H4 (cell line): Measurements from ENCODE around the gene RBM14. TPM values are rescaled to one million over a fixed set of nuclear protein-coding genes. Genes with fewer than 3 reads are reported as not detected.
"Not testable (repeated sequence)": the region's sequence is repeated elsewhere in the genome, so short reads cannot be mapped to it uniquely, and the experiment has no call there.

Experiments
- DNase-seq: peaks from one replicate; pipeline ENCODE4 v3.0.0-alpha.2; 2015; ENCODE audit warnings: low spot score
- total RNA-seq: library from RNA; depleted of rRNA; stranded (reverse); fragments of >200 nt; shearing (Covaris generic); gene quantifications from 2 replicates; pipeline ENCODE4 v1.2.3, GENCODE V29; 2014

Gene RBM14
- total RNA-seq, 1 experiment from 2014 or later = 34.3 TPM

DNA sequence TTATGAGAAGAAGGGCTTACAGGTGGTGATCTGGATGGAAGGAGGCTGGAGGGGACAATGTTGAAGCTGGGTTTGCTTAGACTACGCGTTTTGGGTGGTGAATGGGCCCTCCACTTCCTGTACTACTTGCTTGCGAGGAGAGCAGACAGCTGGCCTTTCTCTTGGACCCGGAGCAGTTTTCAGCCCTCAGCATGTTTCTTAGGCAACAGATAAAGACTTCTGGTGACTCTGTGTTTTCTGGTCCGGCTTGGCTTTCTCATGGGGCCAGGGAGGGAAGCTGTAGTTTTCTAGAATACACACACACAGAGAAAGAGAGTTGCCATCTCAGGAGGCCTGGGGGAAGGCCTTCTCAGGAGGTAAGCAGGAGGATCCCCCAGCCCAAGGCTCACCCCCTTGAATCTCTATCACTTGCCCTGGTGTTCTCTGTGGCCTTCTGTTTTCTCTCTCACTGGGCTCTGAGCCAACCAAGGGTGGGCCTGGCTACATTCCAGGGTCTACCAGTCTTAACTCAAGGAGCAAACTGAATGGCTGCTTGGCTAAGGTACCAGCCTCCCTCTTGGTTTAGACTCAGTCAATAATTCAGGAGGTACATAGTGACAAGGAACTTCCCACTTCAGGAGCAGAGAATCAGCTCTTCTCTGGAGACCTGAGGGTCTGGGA lies 21.1 kb upstream of the RBM14 start:
- peak; percentile 27 for DNase-seq

DNA sequence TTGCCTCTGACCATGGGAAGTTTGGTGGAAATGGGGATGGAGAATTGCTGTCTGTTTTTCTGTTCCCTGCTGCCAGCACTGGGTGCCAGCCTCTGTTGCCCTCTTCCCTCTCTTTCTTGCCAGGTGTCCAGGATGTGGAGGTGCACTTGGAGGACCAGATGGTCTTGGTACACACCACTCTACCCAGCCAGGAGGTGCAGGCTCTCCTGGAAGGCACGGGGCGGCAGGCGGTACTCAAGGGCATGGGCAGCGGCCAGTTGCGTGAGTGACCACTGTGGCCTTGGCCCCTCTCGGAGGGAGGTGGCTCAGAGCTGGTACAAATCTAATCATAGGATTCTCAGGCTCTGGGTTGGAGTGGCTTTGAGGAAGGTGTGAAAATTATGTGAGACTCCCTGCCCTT lies 17.4 kb upstream of the RBM14 start:
- no peak for DNase-seq

DNA sequence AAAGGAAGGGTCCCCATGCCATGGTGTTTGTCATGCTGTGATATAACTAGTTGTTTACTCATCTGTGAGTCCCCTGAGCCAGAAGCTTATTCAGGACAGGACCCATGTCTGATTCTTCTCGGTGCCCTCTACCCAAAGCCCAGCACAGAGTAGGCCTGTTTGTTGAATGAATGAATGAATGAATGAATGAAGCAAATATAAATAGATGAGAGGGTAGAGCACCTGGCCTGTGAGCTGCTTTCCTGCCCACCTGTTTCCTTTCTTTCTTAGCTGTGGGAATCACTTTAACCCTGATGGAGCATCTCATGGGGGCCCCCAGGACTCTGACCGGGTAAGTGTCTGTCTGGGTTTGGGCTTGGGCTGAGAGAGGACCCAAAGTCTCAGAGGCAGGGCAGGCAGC lies 16.2 kb upstream of the RBM14 start:
- no peak for DNase-seq

DNA sequence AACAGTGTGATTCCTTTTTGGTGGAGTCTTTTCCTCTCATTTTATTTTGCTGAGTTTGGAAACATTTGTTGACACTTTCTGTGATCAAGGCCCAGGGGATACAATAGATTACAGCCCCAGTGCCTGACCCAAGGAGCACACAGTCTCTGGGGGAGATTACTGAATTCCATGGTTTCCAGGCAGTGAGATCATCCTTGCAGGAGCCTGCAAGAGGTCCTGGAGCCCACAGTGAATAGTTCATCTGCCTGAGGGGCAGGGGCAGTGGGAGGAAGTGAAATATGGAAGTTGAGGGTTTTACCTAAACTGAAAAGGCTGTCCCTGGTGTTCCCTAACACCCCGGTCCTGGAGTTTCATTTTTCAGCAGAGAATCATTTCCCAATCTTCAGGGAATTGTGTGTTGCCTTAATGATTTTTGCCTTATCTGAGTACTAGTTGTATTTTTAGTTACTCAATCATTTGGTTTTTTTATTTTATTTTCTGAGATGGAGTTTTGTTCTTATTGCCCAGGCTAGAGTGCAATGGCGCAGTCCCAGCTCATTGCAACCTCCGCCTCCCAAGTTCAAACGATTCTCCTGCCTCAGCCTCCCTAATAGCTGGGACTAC lies 15.7 kb upstream of the RBM14 start:
- DNase-seq = no peak

DNA sequence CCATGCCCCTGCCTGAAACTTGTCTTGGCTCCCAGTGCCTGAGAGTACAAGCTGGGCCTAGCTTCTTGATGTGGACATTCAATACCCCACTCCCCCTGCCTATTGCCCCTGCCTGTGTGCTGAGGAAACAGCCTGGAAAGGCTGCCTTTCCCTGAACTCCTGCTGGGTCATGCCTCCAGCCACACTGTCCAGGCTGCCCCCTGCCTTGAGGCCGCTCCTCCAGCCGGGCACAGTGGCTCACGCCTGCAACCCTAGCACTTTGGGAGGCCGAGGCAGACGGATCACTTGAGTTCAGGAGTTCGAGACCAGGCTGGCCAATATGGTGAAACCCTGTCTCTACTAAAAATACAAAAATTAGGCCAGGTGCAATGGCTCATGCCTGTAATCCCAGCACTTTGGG lies 13.4 kb upstream of the RBM14 start:
- no peak for DNase-seq

DNA sequence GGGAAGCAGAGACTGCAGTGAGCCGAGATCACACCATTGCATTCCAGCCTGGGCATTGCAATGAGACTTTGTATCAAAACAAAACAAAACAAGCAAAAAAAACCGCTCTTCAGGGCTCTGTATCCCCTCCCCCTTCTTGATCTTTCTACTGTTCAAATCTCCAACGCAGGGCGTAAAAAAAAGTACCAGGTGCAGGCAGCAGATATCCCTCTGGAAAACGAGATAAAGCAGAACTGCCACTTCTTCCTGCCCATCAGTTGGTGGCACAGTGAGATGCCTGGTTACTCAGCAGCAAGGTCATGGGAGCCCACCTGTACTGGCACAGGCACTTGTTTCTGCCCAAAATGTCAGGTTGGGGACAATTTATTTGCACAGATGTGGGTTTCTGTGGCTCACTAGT lies 12.3 kb upstream of the RBM14 start:
- DNase-seq = no peak

DNA sequence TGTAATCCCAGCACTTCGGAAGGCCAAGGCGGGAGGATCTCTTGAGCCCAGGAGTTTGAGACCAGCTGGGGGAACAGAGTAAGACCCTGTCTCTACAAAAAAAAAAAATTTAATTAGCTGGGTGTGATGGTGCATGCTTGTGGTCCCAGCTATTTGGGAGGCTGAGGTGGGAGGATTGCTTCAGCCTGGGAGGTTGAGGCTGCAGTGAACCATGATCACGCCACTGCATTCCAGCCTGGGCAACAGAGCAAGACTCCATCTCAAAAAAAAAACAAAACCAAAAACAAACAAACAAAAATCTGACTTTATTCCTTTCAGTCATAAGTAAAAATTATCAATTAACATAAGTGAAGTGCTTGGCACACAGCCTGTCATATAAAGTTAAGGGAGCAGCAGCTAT lies 9.8 kb upstream of the RBM14 start:
- not testable (repeated sequence) for DNase-seq

DNA sequence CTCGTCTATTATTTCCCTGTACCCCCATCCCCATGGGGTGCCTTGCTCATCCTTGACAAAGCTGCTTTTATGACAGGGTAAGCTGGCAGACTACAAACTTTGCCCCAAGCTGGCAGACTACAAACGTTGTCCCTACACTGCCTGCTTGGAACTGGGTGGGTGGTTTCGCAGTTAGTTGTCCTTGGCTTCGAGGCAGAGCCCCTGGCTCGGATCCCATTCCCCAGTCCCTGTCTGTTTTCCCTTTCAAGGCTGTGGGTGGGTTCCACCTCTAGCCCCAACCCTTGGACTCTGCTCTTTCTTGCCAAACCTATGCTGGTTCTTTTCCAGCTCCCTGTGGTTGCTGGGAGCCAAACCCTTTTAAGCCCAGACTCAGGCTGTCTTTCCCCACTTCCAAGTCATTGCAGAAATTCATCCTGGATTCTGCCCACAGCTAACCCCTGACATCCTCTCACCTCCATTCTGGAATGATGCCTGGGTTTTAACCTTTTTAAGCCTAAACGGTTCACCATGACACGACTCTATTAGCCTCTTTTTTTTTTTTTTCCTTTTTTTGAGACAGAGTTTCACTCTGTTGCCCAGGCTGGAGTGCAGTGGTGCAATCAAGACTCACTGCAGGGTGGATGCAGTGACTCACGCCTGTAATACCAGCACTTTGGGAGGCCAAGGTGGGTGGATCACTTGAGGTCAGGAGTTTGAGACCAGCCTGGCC lies 9.2 kb upstream of the RBM14 start:
- peak; percentile 85 for DNase-seq

DNA sequence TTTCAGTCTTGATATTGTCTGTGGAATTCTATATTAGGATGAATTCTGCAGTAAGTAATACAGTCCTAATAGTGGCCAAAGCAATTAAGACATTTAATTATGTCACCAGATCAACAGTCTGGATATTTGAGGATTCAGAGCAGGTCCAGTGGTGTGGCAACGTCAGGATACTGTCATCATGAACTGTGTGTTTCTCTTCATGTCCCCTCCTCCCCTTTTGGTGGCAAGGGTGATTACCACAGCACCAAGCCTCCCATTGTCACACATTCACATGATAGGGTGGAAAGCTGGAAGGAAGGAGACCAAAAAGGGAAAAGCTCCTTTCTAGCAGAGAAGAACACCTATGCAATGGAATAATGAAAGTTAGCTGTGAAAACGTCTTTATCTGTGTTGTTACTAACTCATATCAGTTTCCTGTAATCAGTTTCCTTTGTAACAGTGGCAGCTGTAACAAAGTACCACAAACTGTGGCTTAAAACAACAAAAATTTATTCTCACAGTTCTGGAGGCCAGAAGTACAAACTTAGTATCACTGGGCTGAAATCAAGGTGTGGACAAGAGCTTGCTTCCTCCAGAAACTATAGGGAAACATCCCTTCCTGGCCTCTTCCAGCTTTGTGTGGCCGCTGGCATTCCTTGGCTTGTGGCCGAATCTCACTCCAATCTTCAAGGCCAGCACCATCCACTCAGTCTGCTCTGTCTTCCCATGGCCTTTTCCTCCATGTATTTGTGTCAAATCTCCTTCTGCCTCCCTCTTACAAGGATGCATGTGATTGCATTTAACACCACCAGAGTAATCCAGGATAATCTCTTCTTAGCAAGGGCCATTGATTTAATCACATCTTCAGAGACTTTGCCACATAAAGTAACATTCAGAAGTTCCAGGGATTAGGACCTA lies 6.5 kb upstream of the RBM14 start:
- DNase-seq = no peak

DNA sequence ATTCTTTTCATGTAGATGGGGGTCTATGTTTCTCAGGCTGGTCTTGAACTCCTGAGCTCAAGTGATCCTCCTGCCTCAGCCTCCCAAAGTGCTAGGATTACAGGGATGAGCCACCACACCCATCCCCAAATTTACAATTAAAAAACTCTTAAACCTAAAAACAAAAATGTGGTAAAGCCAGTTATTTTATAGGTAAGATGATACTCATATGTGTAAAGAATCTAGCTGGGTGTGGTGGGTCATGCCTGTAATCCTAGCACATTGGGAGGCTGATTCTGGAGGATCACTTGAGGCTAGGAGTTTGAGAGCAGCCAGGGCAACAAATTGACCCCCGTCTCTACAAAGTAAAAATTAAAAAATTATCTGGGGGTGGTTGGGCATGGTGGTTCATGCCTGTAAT lies 4.0 kb upstream of the RBM14 start:
- DNase-seq = no peak

DNA sequence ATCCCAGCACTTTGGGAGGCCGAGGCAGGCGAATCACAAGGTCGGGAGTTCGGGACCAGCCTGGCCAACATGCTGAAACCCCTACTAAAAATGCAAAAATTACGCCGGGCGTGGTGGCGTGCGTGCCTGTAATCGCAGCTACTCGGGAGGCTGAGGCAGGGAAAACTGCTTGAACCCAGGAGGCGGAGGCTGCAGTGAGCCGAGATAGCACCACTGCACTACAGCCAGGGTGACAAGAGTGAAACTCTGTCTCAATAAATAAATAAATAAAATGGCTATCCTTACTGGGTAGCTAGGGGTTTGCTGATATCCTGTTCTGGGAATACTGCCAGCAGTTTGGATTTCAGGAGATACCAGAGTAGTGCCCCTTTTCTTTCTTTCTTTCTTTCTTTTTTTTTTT lies 2.4 kb upstream of the RBM14 start:
- DNase-seq = no peak

DNA sequence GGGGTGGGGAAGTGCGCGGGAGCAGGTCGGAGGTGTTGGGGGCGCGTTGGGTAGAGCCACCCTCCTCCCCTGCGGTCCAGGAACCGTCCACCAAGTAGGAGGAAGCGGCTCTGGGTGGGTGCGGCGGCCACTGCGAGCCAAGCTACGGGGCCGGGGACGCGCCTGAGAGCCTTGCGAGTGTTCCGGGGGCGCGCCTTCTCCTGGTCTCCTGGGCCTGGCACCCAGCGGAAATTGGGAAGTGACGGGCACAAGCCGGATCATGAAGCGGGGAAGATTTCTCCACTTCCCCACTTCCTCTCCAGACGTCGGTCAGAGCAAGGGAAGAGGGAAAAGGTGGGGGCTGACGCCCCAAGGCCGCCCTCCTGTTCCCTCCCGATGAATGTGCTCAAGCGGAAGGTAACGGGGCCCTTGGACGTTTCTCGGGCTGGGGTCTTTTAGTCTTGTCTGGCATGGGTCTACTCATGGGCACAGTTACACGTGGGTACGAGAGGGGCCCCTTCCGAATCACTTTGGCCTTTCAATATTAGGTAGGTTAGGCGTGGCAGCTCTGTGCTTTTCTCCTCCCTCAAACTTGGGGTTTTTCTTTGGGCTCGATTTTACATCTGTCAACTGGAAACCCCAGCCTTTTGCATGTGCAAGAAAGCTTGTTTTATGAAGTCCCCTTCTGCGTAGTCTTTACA lies 865 bp downstream of the RBM14 start:
- no peak for DNase-seq

DNA sequence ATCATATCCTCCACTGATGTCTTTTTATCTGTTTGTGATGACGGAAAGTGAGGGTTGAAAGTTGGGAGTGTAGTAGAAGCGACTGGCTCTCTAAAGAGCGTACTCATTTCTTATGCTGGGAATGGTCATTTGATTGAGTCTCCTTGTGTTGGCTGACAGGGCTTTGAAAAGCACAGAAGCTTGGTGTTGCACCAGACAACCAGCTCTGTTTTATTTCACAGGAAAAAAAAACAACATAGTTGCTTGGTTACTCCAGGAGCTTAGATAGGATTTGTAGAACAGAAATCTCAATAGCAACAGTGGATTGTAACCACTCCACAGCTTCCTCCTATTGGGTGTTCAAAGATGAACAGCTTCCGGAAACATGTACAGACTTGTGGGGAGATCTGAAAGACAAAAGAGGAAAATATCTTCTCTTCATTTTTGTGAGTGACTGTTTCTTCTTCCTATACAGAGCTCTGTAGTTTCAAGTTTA lies 2.7 kb downstream of the RBM14 start:
- DNase-seq = no peak

DNA sequence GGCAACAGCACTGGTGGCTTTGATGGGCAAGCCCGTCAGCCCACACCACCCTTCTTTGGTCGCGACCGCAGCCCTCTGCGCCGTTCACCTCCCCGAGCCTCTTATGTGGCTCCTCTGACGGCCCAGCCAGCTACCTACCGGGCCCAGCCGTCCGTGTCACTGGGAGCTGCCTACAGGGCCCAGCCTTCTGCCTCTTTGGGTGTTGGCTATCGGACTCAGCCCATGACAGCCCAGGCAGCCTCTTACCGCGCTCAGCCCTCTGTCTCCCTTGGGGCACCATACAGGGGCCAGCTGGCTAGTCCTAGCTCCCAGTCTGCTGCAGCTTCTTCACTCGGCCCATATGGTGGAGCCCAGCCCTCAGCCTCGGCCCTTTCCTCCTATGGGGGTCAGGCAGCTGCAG lies 8.0 kb downstream of the RBM14 start:
- no peak for DNase-seq

DNA sequence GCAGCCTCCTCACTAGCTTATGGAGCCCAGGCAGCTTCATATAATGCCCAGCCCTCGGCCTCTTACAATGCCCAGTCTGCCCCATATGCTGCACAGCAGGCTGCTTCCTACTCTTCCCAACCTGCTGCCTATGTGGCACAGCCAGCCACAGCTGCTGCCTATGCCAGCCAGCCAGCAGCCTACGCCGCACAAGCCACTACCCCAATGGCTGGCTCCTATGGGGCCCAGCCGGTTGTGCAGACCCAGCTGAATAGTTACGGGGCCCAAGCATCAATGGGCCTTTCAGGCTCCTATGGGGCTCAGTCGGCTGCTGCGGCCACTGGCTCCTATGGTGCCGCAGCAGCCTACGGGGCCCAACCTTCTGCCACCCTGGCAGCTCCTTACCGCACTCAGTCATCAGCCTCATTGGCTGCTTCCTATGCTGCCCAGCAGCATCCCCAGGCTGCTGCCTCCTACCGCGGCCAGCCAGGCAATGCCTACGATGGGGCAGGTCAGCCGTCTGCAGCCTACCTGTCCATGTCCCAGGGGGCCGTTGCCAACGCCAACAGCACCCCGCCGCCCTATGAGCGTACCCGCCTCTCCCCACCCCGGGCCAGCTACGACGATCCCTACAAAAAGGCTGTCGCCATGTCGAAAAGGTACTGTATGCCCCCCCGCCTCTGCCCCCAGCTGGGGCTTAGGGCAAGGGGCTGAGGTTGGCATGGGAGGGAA lies 8.8 kb downstream of the RBM14 start:
- DNase-seq = no peak

DNA sequence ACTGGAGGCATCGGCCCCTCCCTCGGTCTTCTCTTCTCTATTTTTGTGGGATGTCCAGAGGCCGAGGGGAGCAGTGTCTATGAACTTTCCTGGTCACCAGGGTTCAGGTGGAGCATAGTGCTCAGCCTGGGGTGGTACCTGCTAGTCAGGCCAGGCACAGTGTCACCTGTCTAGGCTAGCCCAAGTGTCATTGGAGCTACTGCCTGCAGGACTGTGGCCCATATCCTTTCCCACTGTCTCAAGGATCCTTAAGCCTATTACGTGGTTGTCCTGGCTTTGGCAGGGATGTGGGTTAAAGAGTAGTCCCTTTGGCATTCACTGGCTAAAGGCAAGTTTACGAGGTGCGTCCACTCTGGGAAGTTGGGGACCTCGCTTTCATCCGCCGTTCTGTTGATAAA lies 9.3 kb downstream of the RBM14 start:
- no peak for DNase-seq

DNA sequence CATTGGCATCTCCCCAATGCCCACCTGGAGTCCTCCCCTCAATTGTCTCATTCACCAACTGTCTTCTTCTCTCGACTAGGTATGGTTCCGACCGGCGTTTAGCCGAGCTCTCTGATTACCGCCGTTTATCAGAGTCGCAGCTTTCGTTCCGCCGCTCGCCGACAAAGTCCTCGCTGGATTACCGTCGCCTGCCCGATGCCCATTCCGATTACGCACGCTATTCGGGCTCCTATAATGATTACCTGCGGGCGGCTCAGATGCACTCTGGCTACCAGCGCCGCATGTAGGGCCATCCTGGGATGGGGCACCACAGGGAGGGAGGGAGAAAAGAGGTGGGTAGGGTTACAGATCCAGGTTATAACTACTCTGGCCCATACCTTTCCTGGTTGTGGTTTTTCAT lies 10.0 kb downstream of the RBM14 start:
- no peak for DNase-seq

DNA sequence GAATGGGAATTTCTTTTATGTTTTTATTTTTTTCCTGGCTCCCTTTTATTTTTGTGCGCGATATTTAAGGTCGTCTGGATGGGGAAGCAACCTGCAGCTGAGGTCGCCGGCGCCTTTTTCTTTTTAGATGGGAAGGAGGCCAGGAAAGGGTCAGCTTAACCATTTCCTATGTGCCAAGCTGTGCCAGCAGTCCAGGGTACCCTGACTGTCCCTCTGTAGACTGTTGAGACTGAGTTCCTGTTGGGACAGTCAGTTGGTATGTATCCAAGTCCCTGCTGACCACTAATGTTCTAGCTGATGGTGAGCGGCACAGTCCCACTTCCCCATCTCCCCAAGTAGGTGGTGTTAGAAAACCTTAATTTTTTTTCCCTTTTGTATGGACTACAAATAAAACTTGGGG lies 10.5 kb downstream of the RBM14 start:
- DNase-seq = no peak

DNA sequence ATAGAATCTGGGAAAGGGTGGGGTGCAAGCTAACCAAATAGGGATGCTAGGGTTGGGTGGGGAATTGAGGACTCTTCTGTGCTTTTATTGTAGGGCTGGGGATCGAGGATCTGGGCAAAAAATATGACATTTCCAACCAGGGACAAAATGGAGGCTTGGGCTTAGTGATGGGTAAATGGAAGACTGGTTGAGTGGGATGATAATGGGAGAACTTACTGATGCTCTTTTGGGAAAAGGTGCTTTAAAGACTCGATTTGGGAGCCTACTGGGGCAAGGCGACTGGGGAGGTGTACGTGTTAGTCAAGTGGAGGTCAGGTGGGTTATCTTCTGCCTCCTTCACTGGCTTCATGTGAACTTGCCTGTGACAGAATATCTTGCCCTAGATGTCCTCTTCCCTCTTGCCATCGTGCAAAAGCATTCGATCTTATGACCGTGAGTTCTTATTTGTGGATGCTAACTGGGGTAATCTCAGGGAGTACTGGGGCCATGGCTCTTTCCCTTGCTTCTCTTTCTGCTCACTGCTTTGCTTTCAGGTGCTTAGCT lies 11.7 kb downstream of the RBM14 start:
- no peak for DNase-seq

DNA sequence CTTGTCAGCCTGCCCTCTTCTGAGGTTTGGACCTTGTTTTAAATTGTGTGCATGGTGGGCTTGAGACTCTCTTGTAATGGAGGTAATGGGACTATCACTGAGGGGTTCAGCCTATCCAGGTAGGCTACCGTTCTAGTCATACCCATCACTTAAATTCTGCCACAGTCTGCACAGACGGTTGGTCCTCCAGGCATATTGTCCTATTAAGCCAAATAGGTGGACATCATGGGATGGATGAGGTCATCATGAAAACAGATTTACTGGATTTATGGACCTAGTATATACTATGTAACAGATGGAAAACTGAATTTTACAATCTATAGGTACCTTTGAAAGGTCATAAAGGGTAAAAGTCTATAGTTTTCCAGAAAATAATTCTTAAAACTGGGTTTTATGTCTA lies 12.9 kb downstream of the RBM14 start:
- DNase-seq = no peak

DNA sequence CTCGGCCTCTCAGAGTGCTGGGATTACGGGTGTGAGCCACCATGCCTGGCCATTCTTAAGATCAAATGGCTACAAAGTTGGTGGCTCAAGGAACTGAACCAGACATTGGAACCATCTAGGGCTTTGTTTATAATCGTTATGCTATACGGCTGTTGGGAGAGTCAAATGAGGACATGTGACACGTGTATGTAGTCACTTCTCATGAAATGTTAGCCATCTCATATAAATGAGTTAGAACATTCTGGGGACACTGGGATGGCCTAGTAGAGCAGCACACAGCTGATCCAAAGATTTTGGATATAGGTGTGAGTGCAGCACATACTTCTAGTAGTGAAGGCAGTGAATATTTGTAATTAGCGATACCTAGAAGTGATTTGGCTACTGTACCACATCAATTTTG lies 15.5 kb downstream of the RBM14 start:
- no peak for DNase-seq
